HG03108 (cell line): Measurements from ENCODE around the gene CHN2.

ENCODE experiments used
- ATAC-seq: cut with Tn5 transposase; IDR thresholded peaks from one replicate; pipeline ENCODE4 v1.9.1; 2021; ENCODE audit warnings: moderate library complexity; ENCODE audit not compliant: unreplicated experiment

CHN2 gene

DNA sequence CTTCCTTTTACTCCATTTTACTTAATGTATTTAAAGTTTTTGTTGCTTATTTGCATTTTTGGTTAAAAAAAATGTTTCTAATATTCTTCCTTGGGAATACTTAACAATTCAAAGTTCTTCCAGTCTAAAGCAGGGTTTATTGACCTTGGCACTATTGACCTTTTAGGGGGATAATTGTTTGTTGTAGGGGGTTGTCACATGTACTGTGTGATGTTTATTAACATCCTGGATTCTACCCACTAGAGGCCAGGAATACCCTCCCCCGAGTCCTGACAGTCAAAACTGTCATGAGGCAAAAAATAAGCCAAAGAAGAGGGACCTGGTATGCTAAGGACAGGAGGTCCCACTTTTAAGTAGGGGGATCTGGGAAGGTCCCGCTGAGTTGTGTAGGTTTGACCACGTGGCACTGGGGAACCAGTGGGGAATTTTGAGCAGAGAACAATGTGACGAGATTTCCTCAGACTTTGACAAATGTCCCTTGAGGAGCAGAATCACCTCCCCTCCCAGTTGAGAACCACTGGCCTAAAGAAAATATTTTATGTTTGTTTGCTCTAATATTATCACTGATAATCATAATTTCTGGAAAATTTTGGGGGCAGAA, 190.7 kb downstream of the CHN2 start:
- no peak for ATAC-seq

DNA sequence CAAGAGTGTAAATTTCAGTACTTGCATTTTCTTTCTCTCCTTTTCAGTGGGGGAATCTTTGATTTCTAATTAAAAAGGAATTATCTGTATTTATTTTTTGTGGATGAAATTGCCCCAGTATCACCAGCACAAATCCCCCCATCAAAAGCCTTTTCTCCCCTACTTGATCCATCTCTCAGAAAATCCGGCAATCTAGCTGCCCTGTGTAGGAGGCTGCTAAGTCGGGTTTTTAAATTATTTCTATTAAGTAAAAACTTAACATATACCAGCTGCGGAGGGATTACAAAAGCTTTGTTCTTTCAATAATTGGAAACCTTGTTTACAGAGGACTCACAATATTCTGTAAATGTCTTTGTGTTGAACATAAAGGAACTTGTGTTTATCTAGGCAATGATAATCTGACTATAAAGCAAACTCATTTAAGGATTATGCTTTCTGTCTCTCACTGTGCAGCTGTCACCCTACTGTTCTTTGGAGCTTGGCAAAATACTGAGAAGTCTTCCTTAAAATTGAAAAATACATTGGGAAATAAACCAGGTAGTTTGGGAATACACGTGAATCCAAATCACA, 191.7 kb downstream of the CHN2 start:
- no peak for ATAC-seq

DNA sequence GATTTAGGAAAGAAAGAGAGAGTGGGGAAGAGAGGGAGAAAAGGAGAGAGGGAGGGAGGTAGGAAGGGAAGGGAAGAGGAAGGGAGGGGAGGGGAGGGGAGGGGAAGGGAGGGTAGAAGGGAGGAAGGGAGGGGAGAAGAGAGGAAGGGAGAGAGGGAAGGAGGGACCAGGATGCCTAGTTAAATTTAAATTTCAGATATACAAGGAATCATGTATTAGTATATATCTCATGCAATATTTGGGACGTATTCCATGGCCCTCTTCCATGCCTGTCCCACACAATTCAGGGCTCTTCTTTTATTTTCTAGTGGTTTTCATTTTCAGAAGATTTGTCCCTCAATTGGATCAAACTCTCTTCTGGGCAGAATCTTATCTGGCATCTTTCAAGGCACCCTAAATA, 196.7 kb downstream of the CHN2 start:
- ATAC-seq, result no peak

DNA sequence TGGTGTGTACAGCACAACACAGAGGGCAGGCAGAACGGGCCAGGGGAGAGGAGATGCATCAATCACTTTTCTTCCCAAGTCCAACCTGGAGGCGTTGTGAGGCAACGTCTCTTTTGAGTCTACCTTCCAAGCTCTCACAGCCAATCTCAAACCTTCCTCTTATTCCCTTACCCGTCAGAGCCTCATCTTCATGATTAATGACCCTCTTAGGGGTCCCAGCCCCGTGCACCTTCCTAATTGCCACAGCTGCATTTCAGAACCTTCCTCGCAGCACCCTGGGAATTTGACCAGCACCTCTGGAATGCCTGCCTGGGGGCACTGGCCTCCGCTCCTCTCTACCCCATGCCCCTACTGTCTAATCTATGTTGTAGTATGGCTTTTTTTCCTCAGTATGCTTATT, 199.7 kb downstream of the CHN2 start:
- ATAC-seq, result no peak

DNA sequence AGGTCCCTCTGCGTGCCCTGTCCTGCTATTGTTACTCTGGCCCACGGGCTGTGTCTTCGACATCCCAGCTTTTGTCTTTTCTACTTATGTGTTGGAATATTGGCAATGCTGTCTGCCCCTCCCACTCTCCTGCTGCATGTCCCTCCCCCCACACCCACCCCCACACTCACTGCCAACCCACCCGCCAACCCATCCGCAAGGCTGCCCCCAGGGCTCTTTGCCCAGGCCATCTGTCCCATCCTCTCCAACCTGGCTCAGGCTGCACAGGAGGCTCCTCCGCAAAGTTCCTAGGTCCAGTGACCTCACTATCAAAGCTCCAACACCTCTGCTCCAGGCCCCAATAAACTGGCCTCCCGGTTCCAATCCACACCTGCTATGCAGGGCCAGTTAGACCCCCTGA, 202.0 kb downstream of the CHN2 start:
- ATAC-seq, result no peak

DNA sequence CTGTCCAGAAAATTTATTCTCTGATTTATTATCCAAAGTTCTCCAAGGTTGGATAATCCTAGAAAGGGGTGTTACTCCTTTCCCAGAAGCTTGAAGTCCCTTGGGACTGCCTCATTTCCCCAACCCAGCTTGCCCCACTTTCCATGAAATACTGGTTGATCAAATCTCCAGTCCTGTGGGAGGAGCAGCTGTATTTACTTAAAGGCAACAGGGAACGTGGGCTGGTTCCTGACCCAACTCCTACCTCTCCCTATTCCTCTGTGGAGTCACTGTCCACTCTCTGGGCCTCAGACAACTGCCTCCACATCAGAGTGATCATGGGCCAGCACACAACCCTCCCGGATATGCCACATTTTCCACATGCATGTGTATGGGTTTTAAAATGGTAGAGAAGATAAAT, 202.8 kb downstream of the CHN2 start:
- ATAC-seq, result no peak

DNA sequence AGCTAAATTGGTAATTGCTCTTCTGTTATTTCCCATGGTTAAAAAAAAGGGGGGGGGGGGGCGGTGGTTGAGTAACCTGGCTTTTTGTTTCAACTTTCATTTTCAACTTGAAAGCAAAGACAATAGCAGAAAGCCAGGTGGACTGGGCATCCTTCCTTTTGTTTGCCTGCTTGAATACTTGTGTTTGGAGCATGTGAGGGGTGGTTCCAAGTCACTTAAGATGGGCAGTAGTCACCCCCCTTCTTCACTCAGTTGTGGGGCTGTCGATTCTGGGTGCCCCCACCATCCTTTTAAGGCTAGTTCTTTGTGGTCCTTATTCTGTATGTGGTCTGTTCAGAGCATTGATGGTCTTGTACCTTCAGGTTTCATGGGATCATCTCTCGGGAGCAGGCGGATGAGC, 203.4 kb downstream of the CHN2 start:
- no peak for ATAC-seq

DNA sequence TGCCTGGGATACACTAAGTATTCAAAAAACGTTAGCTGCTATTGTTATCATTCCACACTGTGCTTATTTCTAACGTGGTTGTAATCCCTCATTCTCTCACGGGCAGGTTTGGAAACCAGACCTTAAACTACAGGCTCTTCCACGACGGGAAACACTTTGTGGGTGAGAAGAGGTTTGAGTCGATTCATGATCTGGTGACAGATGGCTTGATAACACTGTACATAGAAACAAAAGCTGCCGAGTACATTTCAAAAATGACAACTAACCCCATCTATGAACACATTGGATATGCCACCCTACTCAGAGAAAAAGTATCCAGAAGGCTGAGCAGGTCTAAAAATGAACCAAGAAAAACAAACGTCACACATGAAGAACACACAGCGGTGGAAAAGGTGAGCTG, 205.9 kb downstream of the CHN2 start:
- ATAC-seq, result no peak

DNA sequence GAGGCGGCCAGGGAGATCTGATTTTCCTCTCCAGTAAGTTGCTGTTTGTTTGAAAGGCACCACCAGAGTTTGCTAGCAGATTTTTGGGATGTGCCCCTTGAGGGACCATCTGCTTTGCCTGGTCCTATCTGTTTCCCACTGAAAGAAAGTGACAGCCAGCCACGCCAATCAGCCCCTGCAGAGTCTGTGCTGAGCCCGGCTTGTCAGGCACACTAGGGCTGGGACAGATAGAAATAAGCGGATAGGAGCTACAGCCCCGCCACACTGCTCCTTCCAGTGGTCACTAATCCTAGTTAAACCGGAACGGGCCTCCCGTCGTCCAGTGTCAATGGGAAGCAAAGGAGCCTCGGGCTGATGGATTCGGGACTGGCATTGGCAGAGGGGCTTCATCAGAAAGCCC, 207.2 kb downstream of the CHN2 start:
- no peak for ATAC-seq

DNA sequence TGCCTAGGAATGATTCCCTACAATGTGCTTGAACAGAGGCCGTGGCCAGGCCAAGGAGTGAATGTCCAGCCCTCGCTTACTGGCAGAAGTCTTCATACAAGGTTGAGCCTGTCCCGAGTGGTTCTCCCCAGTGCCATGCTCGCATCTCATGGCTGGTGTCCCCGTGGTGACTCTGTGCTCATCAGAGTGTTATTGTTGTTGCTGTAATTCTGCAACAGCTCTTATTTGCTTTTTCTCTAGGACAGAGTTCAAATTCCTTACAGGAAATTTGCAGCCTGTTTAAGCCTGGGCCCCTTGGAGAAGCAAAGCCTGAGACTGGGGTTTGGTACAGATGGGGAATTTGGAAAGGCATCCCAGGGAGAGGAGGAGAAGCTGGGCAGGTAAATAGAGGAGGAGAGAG, 211.3 kb downstream of the CHN2 start:
- ATAC-seq, result no peak

DNA sequence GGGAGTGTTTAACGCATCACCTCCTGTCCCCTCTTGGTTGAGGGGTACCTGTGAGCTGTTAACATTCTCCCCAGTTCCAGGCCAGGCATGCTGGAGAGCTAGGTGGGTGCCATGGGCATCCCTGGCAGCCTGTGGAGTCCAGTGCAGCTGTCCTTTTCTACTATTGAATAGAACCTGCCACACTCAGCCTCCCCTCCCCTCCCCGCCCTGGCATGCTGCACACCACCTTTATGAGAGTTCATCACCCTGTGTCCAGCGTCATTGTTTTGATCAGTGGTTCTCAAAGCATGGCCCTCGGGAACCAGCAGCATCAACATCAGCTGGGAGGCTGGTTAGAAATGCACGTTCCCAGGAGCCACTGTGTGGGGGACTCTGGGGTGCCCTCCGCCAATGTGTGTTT, 211.8 kb downstream of the CHN2 start:
- ATAC-seq, result no peak

DNA sequence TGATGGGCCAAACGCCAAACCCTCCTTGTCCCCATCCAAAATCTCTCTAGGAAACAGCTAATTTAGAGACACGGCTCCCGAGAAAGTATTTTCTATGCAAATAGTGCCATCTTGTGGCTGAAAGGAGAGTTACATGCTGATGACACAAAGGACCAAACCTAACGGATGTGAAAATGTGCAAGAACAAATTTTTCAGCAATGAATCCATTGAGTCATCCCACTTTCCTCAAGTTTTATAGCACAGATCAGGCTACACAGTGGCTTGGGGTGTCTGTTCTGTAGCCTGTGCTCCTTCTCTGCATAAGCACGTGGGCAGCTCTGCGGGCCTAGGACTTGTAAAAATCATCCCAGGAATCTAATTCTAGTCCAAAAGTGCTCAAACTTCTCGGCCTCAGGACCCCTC, 214.3 kb downstream of the CHN2 start:
- no peak for ATAC-seq

DNA sequence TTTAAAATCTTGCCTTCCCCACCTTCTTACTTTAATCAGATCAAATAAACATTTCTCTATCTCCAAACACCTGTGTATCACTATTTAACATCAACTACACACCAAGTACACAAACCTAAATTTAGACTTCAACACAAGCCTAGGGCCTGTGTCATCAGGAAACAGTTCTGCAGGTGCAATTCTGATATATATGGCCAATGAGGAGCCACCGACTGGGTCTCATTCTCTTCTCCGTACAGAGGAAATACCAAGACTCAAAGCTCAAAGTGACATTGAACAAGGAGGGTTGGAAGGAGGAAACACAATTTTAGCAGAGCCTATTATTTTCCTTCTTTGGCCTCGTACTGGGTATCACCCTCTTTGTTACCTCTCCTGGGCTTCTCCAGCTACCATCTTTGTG, 216.4 kb downstream of the CHN2 start:
- no peak for ATAC-seq

DNA sequence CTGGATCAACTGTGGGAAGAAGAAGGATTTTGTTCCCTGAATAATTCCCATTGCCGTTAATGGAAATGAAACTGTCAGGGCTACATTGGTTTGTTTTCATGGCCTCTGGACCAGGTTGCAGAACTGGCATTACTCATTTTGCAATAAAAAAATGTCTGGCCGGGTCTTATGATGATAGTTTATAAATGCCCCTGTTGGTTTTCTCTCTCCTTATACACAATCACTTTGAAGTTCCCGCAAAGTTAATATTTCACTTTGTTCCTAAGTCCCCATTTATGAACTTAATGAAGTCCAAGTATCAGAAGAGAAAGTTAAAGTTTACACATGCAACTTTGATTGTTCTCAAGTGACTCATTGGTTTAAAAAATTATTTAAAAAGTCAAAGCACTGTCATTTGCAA, 218.3 kb downstream of the CHN2 start:
- no peak for ATAC-seq

DNA sequence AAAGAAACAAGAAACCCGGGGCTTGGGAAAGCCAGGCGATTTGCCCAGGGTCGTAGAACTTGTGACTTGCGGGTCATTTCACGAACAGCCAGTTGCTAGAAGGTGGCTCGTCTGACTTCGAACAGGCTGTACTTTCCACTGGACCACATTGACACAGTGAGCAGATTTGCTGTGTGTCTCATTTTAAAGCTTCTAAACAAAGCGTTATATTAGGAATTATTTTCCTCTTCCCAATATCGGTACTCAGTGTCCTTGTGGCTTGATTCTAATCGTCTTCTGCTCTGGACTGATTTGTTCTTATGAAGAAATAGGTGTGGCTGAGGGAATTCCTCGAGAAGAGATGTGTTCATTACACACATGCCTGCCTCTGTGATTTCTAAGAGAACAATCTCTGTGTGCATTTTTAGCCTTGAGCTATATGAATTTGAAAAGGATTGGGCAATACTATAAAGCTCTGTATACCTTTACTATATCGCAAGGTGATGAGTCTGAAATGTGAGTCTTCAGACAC, 219.1 kb downstream of the CHN2 start:
- no peak for ATAC-seq

DNA sequence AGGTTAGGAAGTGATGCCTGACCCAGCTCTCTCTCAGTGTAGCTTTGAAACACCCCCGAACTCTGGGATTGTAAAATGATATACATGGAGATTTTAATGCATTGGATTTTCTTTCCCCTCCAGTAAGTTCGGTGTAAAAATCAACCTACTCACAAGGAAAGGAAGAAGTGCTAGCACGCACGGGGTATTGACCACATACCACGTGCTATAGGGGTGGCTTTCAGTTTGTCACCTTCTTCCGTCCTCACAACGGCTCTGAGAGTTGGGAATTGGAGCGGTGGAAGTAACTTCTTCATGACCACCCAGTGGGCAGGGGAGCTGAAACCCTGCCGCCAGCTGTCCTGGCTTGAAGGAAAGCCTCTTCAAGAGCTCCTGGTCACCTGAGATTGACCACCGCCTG, 219.6 kb downstream of the CHN2 start:
- no peak for ATAC-seq

DNA sequence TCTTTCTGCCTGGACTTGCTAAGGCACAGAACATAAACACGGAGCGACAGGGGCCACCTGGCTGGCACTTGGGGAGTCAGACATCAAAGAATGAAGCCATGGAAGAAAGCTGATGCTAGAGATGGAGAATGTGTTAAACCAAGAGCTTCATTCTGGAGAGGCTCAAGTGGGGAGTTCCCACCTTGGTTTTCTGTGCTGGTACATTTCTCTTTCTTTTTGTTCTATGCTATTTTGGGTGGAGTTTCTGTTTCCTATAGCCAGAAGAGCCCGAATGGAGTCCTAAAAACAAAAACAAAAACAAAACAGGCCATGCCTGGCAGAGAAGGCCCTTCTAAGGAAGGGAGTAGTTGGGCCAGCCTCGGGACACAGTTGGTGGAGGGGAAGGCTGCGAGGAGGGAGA, 220.6 kb downstream of the CHN2 start:
- no peak for ATAC-seq

DNA sequence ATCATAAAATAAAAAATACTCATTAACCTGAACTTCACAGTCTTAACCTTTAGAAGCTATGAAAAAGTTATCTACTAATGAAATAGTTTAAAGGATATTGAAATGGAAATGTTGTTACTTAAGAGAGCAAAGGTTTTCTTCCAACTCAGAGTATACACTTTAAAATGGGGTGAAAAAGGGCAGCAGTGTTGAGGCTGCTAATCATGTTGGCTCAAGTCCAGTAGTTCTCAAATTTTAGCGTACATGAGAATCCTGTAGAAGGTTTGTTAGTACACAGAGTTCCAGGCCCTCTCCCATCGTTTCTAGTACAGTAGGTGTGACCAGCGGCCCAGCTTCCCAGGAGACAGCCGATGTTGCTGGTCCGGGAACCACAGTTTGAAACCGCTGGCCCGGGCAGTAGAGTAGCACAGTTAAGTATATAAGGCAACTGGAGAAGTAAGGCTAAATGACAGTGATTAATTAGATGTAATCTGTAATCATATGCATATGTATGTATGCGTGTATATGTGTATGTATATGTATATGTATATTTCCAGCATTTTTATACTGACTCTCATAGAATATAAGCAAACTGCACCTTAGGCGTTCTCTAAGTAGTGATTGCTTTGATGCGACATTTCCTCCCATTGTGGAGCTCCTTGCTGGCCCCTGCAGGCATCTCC, 221.8 kb downstream of the CHN2 start:
- ATAC-seq, result no peak

DNA sequence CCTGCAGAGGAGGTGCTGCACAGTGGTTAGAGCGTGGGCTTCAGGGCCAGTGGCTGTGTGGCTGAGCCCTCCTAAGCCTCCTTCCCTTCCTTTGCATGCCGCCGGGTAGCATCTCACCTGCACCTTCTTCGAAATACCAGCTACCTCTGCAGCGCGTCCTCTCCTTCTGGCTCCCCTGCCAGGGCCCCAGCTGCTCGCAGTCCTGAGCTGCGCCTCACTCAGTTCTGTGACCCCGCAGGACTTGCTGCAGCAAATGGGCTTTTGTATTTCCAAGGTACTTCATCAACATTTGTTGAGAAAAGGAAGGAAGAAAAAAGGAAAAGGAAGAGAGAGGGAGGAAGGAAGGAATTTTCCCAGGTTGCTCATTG, 222.3 kb downstream of the CHN2 start:
- no peak for ATAC-seq

DNA sequence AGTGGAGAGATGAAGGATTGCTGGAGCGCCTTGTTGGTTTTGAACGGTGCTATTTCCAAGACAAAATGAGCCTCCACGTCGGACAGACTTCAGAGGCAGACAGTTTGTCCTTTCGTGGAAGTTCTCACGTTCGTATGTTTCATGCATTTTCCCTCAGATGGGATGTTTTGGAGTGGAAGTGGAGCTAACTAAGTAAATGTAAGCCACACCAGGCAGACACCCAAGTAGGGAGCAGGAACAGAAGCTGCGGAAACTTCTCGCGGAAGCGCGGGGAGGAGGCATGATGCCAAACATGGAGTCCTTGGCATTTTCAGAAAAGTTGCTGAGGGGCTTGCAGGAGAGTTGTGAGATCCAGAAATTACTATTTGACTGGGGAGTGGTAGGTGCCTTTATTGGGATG, 223.5 kb downstream of the CHN2 start:
- no peak for ATAC-seq

DNA sequence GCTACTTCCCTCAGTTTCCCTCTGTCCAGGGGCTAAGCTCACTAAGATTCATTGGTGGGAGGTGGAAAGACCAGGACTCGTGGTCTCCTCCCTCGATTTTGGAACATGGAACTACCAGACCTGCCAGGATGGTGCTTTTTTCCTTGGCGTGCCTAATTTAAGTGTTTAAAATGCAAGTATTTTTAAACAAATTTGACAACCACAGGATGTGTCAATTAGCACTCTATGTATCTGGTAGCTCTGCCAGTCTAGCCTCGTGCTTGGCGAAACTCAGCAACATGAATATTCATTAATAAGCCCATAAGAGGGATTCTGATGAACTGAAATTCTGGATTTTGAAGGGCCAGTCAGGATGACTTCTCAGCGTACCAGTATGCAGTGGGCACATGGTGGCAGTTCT, 224.1 kb downstream of the CHN2 start:
- ATAC-seq, result no peak

DNA sequence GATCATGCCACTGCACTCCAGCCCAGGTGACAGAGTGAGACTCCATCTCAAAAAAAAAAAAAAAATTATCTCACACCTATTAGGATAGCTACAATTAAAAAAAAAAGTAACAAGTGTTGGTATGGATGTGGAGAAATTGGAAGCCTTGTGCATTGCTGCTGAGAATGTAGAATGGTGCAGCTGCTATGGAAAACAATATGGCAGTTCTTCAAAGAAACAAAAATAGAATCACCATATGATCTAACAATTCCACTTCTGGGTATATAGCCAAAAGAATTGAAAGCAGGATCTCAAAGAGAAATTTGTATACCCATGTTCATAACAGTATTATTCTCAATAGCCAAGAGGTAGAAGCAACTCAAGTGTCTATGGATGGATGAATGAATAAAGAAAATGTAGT, 225.4 kb downstream of the CHN2 start:
- no peak for ATAC-seq
